Immature natural killer cell (primary cell): ENCODE data around the gene DNM2. TPM values are rescaled to one million over a fixed set of nuclear protein-coding genes. Genes with fewer than 3 reads are reported as not detected.
"Not testable (repeated sequence)": the region's sequence is repeated elsewhere in the genome, so short reads cannot be mapped to it uniquely, and the experiment has no call there.

Experiments
- DNase-seq, 3 donors: peaks; one replicate each; pipeline ENCODE4 v3.0.0; 2022; ENCODE audit warnings: mixed read lengths in 1 of 3
- H3K27ac Mint-ChIP-seq, 6 donors: one replicate each; pipeline ENCODE4 v1.8.0; 2020; ENCODE audit warnings: mixed read lengths in 6 of 6, mild to moderate bottlenecking in 5 of 6, inconsistent platforms in 4 of 6, moderate library complexity in 3 of 6
- H3K27me3 Mint-ChIP-seq, 3 donors: one replicate each; pipeline ENCODE4 v1.8.0; 2020 to 2021; ENCODE audit warnings: low read depth in 3 of 3, mild to moderate bottlenecking in 3 of 3, mixed read lengths in 3 of 3, moderate library complexity in 3 of 3, inconsistent platforms in 1 of 3
- H3K36me3 Mint-ChIP-seq, 3 donors: one replicate each; pipeline ENCODE4 v1.8.0; 2020; ENCODE audit warnings: mixed read lengths in 3 of 3, inconsistent platforms in 2 of 3, mild to moderate bottlenecking in 2 of 3
- H3K4me1 Mint-ChIP-seq, 2 donors: one replicate each; pipeline ENCODE4 v1.8.0; 2020; ENCODE audit warnings: inconsistent platforms in 2 of 2, mild to moderate bottlenecking in 2 of 2, mixed read lengths in 2 of 2, moderate library complexity in 1 of 2
- H3K4me3 Mint-ChIP-seq, 5 donors: one replicate each; pipeline ENCODE4 v1.8.0; 2020; ENCODE audit warnings: mild to moderate bottlenecking in 5 of 5, mixed read lengths in 5 of 5, inconsistent platforms in 3 of 5, moderate library complexity in 3 of 5
- H3K9me3 Mint-ChIP-seq, 6 donors: one replicate each; pipeline ENCODE4 v1.8.0; 2020; ENCODE audit warnings: mild to moderate bottlenecking in 6 of 6, mixed read lengths in 6 of 6, inconsistent platforms in 4 of 6, moderate library complexity in 3 of 6
- polyA plus RNA-seq, 3 donors: library from polyadenylated mRNA; unstranded; fragments of 300-500 nt; fragmentation: Illumina TruSeq; gene quantifications; one replicate each; pipeline ENCODE4 v1.2.3, GENCODE V29; 2021

The DNM2 gene
- polyA plus RNA-seq, 3 donors from 2014 or later, result 62.9 to 170 (median 92.7) TPM

DNA sequence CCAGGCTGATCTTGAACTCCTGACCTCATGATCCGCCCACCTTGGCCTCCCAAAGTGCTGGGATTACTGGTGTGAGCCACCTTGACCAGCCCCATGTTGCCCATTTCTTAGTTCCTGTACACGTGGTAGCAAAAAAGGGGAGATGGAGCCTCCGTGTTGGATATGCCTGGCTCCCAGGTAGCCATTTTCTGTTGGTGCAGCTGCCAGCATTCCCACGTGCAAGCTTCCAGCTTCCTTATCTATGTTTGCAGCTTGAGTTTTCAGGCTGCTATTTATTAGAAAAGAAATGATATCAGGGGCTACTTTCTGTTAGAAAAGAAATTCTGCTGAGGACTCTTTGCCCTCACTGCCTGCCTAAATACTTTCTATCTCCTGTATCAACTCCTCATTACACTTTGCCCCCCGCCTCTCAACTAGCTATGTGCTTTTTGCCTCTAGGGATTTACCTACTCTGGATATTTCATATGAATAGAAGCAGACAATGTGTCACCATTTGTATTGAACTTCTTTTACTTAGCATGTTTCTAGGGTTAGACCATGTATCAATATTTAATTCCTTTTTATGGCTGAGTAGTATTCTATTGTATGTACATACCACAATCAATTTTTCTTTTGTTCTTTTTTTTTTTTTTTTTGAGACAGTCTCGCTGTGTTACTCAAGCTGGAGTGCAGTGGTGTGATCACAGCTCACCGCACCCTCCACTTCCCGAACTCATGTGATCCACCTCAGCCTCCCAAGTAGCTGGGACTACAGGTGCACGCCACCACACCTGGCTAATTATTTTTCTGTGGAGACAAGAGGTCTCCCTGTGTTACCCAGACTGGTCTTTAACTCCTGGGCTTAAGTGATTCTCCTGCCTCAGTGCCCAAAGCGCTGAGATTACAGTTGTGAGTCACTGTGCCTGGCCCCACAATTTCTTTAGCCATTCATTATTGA lies 121.5 kb downstream of the DNM2 start:
- no peak overlapping the region for H3K4me3 Mint-ChIP-seq
- H3K27ac Mint-ChIP-seq, result no peak overlapping the region
- no peaks in the 10 kb centered on the region for H3K9me3 Mint-ChIP-seq
- H3K36me3 Mint-ChIP-seq, result peaks cover 0 to 4% (median 3%) of the 10 kb centered on the region in 3 donors
- peaks cover 13 to 19% of the 10 kb centered on the region in 2 donors for H3K4me1 Mint-ChIP-seq
- H3K27me3 Mint-ChIP-seq, result peaks cover 14 to 24% (median 18%) of the 10 kb centered on the region in 3 donors
- no peak for DNase-seq

DNA sequence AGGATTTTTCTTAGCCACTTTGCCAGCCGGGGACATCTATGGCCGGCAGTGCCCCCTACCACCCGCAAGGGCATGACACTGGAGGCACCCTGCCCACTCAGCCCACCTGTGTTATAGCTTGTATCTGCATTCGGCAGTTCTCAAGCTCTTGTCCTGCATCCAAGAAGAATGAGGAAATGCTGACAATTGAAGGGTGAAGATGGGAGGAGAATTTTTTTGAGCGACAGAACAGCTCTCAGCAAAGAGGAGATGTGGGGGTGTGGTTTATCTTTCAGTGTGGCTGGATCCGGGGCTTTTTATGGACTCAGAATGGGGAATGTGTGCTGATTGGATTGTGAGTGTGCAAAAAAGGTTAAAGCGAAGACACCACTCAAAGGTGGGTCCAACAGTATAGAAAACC lies 124.9 kb downstream of the DNM2 start:
- no peak overlapping the region for H3K4me3 Mint-ChIP-seq
- peaks cover 12 to 13% of the 10 kb centered on the region in 2 donors for H3K4me1 Mint-ChIP-seq
- peak overlapping the region in 1 of 6 donors; percentile 49 for H3K27ac Mint-ChIP-seq
- peaks cover 0 to 5% (median 3%) of the 10 kb centered on the region in 3 donors for H3K36me3 Mint-ChIP-seq
- H3K9me3 Mint-ChIP-seq, result peaks cover 0 to 7% (median 0%) of the 10 kb centered on the region in 6 donors
- H3K27me3 Mint-ChIP-seq, result peaks cover 5 to 8% (median 8%) of the 10 kb centered on the region in 3 donors
- no peak for DNase-seq

DNA sequence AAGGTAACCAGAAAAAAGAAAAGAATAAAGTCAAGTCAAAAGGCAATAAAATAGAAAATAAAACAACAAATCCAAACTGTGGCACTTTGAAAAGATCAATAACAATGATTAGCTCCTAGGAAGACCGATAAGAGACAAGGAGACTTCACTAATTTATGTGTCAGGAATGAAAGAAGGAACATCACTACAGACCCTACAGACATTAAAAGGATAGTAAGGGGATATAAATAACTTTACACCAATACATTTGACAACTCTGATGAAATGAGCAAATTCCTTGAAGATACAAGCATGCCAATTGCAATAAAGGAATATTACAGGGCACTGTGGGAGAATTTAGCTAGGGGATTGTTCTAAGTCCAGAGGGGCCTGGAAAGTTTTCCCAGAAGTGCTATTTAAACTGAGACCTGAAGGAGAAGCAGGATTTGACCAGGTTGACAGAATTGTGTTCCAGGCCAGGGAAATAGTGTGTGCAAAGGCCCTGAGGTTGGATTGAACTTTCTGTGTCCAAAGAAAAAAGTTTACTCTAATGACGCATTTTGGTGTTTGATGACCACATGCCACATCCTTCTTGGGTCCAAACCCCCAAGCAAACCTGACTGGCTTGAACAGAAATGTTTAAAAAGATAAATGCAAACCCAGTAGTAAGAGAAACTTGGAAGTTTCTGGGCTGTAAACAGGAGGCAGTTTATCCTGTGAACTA lies 128.8 kb downstream of the DNM2 start:
- H3K4me3 Mint-ChIP-seq, result peak overlapping the region in 2 of 5 donors; percentile 23 to 47
- DNase-seq, result peak; percentile 41 to 61 (median 46)
- peaks cover 3 to 8% (median 8%) of the 10 kb centered on the region in 3 donors for H3K27me3 Mint-ChIP-seq
- H3K9me3 Mint-ChIP-seq, result peaks cover 0 to 7% (median 0%) of the 10 kb centered on the region in 6 donors
- H3K4me1 Mint-ChIP-seq, result peaks cover 17 to 19% of the 10 kb centered on the region in 2 donors
- H3K36me3 Mint-ChIP-seq, result peaks cover 0 to 5% (median 3%) of the 10 kb centered on the region in 3 donors
- H3K27ac Mint-ChIP-seq, result peak overlapping the region in 5 of 6 donors; percentile 22 to 80 (median 64)

DNA sequence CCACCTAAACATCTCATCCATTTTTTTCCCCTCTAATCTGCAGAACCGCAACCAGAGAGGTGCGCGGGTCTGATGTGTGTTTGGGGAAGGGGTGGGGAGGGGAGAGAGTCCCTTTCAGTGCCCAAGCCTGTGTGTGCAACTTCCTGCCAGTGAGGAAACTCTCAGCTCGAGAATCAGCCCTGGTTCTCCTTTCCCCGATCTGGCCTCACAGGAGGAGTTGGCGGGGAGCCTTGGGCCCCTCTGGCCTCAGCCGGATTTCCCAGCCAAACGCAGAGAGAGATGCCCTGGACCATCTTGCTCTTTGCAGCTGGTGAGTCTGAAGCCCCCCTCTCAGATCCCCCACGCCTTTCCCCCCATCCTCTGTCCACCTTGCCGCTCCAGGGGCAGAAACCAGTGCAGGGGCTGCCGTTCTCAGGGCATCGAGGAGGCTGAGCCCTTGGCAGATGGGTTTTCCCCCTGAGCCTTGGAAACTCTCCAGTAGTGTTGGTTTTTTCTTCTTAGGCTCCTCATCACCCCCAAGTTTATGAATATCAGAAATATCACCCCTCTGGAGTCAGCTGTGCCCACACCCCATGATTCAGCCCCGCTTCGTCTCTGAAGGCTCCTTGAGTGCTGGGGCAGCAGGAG lies 130.5 kb downstream of the DNM2 start, which contains the start of gene C19orf38:
Gene C19orf38, plus strand, starts transcription at position 186 of the 627 bp plus-strand sequence. Its CDS starts 94 bp downstream, at position 280.
- Mint-ChIP-seq H3K9me3 (peaks cover 0 to 7% (median 0%) of the 10 kb centered on the region in 6 donors), H3K27me3 (peaks cover 3 to 8% (median 8%) of the 10 kb centered on the region in 3 donors), H3K4me1 (peaks cover 17 to 19% of the 10 kb centered on the region in 2 donors), H3K36me3 (peaks cover 0 to 5% (median 3%) of the 10 kb centered on the region in 3 donors), H3K27ac (peak within 1 kb of the TSS in 3 of 6 donors; percentile 71 to 77 (median 77)), H3K4me3 (peak within 1 kb of the TSS in 4 of 5 donors; percentile 39 to 60 (median 54))
- no peak for DNase-seq

DNA sequence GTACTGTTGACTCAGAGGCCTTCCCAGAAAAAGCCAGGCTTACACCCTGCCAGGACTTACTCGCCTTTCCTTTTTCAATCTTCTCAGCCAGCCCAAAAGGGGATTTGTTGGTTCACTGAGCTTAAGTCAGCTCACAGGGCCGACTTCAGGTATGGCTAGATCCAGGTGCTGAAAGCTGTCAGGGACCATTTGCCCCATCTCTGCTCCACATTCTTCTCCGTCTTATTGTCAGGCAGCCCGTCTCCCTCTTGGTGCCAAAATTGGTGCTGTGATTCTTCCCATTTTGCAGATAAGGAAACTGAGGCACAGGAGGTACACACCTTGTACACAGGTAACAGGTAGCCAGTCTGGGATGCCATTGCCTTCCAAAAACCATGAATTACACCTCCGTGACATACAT lies 132.8 kb downstream of the DNM2 start:
- no peak overlapping the region for H3K4me3 Mint-ChIP-seq
- peaks cover 0 to 5% (median 3%) of the 10 kb centered on the region in 3 donors for H3K36me3 Mint-ChIP-seq
- no peak for DNase-seq
- H3K4me1 Mint-ChIP-seq, result peaks cover 17 to 19% of the 10 kb centered on the region in 2 donors
- H3K27ac Mint-ChIP-seq, result peak overlapping the region in 1 of 6 donors; percentile 50
- peaks cover 2 to 10% (median 7%) of the 10 kb centered on the region in 3 donors for H3K27me3 Mint-ChIP-seq
- H3K9me3 Mint-ChIP-seq, result peaks cover 0 to 7% (median 0%) of the 10 kb centered on the region in 6 donors

DNA sequence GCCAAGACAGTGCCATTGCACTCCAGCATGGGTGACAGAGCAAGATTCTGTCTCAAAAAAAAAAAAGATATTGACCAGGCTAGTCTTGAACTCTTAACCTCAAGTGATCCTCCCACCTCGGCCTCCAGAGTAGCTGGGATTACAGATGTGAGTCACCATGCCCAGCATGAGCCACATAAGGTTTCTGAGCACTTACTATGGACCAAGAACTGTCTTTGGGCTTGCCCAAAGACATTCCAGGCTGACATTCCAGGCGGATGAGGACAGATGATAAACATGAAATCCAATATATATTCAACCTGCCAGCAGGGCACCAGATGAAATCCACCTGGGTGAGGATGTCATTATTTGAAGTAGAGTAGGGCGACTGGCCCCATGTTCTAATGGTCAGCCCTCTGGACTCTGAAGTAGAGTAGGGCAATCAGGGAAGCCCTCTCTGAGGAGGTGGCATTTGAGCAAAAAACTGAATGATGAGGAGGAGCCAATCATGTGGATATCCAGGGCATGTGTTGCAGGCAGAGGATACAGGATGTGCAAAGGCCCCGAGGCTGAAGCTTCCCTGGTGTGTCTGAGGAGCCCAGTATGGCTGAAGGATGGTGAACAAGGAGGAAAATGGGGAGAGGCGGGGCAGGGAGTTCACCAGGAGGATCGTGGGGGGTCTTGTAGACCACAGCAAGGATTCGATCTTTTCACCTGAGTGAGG lies 134.4 kb downstream of the DNM2 start:
- H3K9me3 Mint-ChIP-seq, result no peaks in the 10 kb centered on the region
- H3K4me3 Mint-ChIP-seq, result no peak overlapping the region
- H3K27me3 Mint-ChIP-seq, result peaks cover 2% of the 10 kb centered on the region in 3 donors
- no peak overlapping the region for H3K27ac Mint-ChIP-seq
- H3K4me1 Mint-ChIP-seq, result peaks cover 9 to 12% of the 10 kb centered on the region in 2 donors
- no peaks in the 10 kb centered on the region for H3K36me3 Mint-ChIP-seq
- no peak for DNase-seq

DNA sequence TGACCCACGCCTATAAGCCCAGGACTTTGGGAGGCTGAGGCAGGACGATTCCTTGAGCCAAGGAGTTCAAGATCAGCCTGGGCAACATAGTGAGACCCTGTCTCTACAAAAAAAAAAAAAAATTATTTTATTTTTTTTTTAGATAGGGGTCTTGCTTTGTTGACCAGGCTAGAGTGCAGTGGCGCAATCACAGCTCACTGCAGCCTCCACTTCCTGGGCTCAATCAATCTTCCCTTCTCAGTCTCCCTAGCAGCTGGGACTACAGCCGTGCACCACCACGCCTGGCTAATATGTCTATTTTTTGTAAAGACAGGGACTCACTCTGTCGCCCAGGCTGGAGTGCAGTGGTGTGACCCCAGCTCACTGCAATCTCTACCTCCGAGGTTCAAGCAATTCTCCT lies 135.1 kb downstream of the DNM2 start:
- H3K27me3 Mint-ChIP-seq, result peaks cover 1 to 2% (median 2%) of the 10 kb centered on the region in 3 donors
- DNase-seq, result no peak
- H3K36me3 Mint-ChIP-seq, result no peaks in the 10 kb centered on the region
- no peaks in the 10 kb centered on the region for H3K9me3 Mint-ChIP-seq
- H3K4me3 Mint-ChIP-seq, result no peak overlapping the region
- peaks cover 5% of the 10 kb centered on the region in 2 donors for H3K4me1 Mint-ChIP-seq
- no peak overlapping the region for H3K27ac Mint-ChIP-seq

DNA sequence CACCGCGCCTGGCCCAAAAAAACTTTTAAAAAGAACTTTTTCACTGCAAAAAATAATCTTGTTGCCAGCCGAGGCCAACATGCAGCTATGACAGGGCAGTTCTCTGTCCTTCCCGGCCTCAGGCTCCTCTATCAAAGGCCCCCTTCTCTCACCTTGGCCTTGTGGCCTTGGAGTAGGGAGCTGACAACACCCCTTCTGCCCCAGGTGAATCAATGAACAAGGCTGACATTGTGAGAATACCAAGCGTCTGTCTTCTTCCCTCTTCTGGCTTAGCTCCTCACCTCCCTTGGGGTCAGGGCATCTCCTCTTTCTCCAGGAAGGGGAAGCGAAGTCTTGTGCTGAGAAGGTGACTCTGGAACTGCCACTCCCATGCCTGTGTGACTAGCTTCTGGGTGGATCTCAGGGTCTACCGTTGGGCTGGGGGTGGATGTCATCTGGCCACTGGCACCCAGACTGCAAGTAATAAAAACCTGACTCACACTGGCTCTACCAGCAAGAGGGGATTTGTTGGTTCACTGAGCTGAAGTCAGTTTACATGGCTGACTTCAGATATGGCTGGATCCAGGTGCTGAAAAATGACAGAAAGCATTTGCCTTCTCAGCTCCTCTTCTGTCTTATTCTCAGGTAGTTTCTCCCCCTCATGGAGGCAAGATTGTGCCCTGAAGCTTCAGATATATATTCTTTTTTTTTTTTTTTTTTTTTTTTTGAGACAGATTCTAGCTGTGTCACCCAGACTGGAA lies 136.6 kb downstream of the DNM2 start:
- Mint-ChIP-seq H3K9me3 (no peaks in the 10 kb centered on the region), H3K36me3 (no peaks in the 10 kb centered on the region), H3K4me1 (peaks cover 0 to 2% of the 10 kb centered on the region in 2 donors)

DNA sequence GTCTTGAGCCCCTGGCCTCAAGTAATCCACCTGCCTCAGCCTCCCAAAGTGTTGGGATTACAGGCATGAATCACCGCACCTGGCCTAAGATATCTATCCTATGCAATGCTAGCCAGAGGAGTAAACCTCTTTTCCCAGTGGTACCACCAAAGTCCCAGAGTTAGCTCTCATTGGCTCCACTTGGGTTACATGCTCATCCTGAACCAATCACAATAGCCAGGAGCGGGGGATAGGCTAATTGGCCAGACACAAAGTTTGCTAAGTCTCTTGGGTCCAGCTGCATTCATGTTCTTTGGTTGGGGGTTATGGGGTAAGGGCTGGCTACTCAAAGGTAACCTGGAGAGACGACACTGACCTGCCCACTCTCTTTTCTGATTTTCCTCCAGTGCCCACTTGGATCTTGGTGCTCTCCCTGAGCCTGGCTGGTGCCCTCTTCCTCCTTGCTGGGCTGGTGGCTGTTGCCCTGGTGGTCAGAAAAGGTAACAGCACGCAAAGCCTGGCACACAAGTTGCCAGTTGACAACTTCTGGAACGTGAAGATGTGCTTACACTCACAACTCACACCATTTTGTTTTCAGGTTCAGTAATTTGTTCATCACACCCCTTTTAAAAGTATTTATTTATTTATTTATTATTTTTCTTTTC lies 138.1 kb downstream of the DNM2 start:
- no peak overlapping the region for H3K4me3 Mint-ChIP-seq
- no peaks in the 10 kb centered on the region for H3K9me3 Mint-ChIP-seq
- peak overlapping the region in 1 of 6 donors; percentile 24 for H3K27ac Mint-ChIP-seq
- DNase-seq, result peak in 1 of 3 donors; percentile 24
- peaks cover 0 to 2% of the 10 kb centered on the region in 2 donors for H3K4me1 Mint-ChIP-seq
- no peaks in the 10 kb centered on the region for H3K36me3 Mint-ChIP-seq
- H3K27me3 Mint-ChIP-seq, result peaks cover 1 to 2% (median 2%) of the 10 kb centered on the region in 3 donors

More for the DNA sequence above, 136.6 kb downstream of the DNM2 start:
- no peak for DNase-seq
- Mint-ChIP-seq H3K4me3 (no peak overlapping the region), H3K27me3 (peaks cover 1 to 2% (median 2%) of the 10 kb centered on the region in 3 donors), H3K27ac (no peak overlapping the region)

DNA sequence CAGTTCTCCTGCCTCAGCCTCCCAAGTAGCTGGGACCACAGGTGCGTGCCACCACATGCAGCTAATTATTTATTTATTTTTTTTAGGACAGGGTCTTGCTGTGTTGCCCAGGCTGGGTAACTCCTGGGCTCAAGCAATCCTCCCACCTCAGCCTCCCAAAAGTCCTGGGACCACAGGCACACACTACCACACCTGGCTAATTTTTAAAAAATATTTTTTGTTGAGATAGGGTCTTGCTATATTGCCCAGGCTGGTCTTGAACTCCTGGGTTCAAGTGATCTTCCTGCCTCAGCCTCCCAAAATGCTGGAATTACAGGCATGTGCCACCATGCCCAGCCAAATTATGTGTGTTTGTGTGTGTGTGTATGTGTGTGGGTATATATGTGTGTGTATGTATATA lies 139.0 kb downstream of the DNM2 start:
- H3K27me3 Mint-ChIP-seq, H3K27ac Mint-ChIP-seq, DNase-seq, H3K36me3 Mint-ChIP-seq, H3K9me3 Mint-ChIP-seq, H3K4me1 Mint-ChIP-seq, H3K4me3 Mint-ChIP-seq: not testable (repeated sequence)

DNA sequence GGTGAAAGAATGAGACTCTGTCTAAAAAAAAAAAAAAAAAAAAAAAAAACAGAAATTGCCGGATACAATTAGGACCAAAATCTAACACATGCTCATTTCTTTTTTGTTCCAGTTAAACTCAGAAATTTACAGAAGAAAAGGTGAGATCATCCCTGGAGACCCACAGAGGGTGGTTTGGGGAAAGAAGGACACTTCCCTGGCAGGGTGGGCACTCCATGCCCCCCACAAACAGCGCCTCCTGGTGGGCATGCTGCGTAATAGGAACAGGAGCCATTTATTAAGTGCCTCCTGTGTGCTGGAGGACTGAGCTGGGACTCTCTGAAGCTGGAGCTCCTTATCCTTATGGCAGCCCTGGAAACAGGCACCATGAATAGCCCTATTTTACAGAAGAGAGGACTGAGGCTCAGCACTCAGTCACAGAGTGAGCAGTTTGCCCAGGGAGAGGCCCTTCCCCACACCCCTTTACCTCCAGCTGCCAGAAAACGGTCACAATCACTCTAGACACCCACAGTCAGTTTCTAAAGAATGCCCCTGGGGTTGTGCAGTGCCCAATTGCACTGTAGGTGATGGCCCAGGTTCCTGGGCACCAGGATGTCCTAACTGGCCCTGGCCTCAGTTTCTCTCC lies 140.4 kb downstream of the DNM2 start:
- peak; percentile 38 to 52 (median 40) for DNase-seq
- no peak overlapping the region for H3K4me3 Mint-ChIP-seq
- H3K4me1 Mint-ChIP-seq, result peaks cover 3 to 5% of the 10 kb centered on the region in 2 donors
- peaks cover 0 to 2% (median 2%) of the 10 kb centered on the region in 3 donors for H3K27me3 Mint-ChIP-seq
- no peaks in the 10 kb centered on the region for H3K9me3 Mint-ChIP-seq
- peak overlapping the region in 2 of 6 donors; percentile 20 to 58 for H3K27ac Mint-ChIP-seq
- H3K36me3 Mint-ChIP-seq, result no peaks in the 10 kb centered on the region
